ENCODE measurements around the gene PPP1R12A.

- TF ChIP-seq POLR2A (IDR thresholded peaks at IDR 0.05), result no peak
- TF ChIP-seq, protein P1, sequence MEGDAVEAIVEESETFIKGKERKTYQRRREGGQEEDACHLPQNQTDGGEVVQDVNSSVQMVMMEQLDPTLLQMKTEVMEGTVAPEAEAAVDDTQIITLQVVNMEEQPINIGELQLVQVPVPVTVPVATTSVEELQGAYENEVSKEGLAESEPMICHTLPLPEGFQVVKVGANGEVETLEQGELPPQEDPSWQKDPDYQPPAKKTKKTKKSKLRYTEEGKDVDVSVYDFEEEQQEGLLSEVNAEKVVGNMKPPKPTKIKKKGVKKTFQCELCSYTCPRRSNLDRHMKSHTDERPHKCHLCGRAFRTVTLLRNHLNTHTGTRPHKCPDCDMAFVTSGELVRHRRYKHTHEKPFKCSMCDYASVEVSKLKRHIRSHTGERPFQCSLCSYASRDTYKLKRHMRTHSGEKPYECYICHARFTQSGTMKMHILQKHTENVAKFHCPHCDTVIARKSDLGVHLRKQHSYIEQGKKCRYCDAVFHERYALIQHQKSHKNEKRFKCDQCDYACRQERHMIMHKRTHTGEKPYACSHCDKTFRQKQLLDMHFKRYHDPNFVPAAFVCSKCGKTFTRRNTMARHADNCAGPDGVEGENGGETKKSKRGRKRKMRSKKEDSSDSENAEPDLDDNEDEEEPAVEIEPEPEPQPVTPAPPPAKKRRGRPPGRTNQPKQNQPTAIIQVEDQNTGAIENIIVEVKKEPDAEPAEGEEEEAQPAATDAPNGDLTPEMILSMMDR (IDR thresholded peaks at IDR 0.05), result no peak
These were observed 3.9 kb upstream of the PPP1R12A start for GRCh38 chr12:79938843-79939242.
